M059J (cell line): ENCODE results near the gene ARHGAP18. TPM values are rescaled to one million over a fixed set of nuclear protein-coding genes. Genes with fewer than 3 reads are reported as not detected.

Experiments
- DNase-seq: peaks from one replicate; pipeline ENCODE4 v3.0.0-alpha.2; 2012; ENCODE audit warnings: low read depth
- total RNA-seq: library from RNA; depleted of rRNA; stranded (reverse); fragments of >200 nt; shearing (Covaris generic); gene quantifications from 2 replicates; pipeline ENCODE4 v1.2.3, GENCODE V29; 2014

Gene ARHGAP18
- total RNA-seq, 1 experiment from 2014 or later: 31.2 TPM

DNA sequence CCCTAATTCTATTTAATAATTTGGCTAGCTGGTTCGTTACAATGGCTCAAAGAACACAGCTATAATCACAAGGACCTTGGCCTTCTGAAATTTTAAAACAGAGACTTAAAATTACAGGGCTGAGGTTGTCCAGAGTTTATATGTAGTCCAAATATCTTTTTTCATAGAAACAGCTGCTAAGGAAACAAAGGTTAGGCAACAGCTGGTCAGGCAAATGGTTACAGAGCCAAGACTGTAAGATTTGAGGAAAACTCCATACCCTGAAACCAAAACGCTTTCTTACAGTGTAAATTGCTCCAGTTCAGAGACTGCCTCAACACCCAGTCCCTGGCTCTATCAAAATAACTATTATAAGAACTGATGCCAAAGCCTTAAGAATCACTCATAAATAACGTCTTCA lies 9.7 kb upstream of the ARHGAP18 start:
- DNase-seq: no peak

GRCh38 chr6:129717277-129717676 lies 7.3 kb upstream of the ARHGAP18 start:
- peak; percentile 63 for DNase-seq

- DNase-seq: no peak
Observed at GRCh38 chr6:129713806-129714333, 3.9 kb upstream of the ARHGAP18 start.

DNA sequence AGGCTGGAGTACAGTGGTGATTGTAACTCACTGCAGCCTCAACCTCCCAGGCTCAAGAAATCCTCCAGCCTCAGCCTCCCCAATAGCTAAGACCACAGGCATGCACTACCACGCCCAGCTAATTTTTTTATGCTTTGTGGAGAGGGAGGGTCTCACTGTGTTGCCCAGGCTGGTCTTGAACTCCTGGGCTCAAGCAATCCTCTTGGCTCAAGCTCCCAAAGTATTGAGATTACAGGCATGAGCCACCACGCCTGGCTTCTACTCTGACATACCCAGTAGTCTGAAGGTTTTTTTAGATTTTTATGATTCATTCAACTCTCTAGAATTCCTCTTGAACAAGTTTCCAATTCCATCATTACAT lies 1.3 kb upstream of the ARHGAP18 start:
- no peak for DNase-seq

DNA sequence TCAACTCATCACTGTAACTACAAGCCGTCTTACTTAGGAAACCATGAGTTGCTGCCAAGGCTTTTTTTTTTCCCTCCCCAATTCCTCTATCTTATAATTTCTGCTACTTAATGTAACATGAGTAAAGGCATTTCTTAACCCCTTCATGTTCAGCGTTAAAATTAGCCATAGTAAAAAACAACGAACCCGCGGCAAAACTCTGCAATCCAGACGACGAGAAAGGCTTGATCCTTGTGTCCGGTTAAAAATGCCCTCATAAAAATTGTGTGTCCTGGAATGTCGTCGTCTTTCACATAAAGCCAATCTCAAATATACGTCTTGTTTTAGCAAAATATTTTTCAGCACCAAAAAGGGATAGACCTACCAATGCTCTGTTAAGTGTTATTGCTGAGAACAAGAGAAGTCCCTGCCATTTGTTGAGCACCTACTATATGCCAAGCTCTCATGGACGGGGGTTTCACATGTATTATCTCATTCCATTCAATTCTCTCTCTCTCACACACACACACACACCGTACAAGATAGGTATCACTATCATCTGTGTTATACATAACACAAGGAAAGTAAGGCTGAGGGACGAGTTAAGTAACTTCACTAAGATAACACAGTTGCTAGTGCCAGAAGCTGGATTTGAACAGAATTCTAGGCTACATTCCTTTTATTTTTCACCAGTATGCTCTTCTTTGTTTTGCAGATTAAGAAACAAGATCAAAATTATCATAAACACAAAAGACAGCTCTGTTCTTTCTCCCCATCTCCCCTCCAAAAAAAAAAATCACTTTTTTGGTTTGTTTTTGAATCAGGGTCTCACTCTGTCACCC lies 683 bp upstream of the ARHGAP18 start:
- no peak for DNase-seq

GRCh38 chr6:129709196-129709768 lies 695 bp downstream of the ARHGAP18 start:
- DNase-seq: peak; percentile 73

DNA sequence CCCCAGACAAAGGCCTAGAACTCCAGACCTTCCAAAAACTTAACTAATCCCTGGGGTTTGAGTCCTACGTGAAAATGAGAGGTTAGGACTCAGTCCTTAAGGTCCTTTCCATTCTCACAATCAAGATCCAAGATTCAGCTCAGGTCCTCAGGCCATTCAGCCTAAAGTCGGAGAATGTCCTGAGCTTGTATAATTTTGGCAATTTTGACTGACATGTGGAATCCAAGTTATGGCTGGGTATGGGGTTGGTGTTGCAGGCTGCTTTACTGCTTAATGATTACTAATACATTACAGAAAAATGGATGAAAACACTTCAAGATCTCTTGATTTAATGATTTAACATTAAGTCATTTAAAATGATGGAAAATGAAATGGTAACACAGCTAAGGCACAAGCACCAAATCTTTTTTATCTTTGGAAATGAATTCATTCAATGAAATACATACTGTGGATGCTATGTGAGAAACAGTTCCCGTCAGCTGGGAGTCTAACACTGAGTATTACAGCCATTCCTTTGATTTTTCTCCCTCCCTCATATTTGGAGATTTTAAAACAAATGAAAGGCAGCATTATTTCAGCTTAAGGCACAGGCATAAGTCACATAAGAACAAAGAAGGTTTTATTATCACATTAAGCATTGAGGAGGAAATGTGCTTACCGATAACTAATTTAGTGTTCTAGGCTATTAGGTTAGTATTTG lies 1.3 kb downstream of the ARHGAP18 start:
- DNase-seq: no peak

- DNase-seq: no peak
Observed at GRCh38 chr6:129707882-129708495, 2.0 kb downstream of the ARHGAP18 start.

GRCh38 chr6:129707028-129707427 lies 2.9 kb downstream of the ARHGAP18 start:
- no peak for DNase-seq

DNA sequence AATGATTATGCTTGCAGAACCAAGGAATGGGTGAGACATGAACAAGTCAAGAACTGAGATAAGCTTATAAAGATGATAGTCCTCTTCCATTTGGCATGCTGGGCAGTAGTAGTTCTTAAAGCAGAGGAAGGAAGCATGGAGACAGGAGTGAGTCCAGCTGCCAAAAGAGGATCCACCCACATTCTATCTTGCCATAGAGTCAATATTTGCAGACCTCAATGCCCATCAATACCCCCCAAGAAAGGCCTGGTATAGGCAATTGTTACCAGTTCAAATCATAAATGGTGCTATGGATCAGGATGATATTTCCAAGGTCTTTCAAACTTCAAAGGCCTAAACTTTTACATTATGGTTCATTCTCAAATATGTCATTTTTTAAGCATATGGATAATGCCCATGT lies 4.8 kb downstream of the ARHGAP18 start:
- no peak for DNase-seq

DNA sequence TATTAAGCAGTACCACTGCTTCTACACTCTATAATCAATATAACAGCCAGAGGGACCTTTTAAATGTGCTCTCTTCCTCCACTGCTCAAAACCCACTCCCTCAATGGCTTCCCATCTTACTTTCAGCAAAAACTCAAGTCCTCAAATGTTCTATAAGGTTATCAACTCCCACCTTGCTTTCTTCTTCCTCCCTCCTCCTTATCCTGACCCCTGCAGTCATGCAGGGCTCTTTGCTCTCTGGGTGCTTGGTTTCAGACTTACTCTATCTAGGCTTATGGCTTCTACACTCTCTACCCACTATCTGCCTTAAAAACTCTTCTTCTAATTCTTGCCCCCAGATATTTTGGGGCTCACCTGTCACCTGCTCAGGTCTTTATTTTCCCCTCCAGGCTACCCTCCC lies 5.3 kb downstream of the ARHGAP18 start:
- no peak for DNase-seq

DNA sequence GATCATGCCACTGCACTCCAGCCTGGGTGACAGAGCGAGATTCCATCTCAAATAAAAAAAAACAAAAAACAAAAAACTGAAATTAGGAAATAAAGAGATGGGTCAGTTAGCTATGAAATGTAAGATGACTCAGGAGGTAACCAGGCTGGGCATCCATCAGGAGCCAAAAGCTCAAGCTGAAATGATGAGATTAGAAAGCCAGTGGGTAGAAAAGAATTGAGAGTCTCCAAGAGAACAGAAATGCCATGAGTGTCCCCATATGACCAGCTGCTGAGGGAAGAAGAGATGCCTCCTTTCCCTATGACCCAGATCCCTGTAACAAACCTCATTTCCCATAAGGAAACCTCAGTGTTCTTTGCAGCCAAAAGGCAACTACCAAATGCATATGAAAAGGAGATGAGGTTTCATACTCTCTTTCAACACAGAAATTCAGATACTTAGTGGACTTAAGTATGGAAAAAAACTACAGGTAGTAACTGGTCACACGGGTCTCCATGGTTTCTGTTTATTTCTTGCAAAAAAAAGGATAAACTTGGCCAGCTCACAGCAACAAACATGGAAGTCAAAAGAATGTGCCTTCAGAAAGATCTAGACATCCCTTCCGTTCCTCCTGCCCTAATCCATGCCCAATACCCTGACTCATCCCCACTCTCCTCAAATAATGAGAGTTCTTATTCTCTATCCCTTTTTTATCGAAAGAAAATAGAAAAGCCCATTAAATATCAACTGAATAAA lies 8.1 kb downstream of the ARHGAP18 start:
- DNase-seq: peak; percentile 78

DNA sequence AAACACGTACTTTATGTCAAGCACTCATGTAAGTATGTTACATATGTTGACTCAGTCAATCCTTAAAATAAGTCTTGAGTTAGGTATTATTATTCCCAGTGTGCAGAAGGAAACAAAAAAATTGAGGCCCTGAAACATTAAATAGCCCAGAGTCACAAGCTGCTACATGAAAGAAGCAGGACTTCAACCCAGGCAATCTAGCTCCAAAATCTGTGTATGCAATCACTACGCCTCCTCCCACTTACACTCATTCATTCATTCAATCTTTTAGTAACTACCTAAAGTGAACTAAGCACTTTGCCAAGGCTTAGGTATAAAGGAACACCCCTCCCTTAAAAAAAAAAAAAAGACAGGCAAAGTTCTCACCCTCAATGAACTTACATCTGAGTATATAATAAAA lies 9.3 kb downstream of the ARHGAP18 start:
- no peak for DNase-seq

DNA sequence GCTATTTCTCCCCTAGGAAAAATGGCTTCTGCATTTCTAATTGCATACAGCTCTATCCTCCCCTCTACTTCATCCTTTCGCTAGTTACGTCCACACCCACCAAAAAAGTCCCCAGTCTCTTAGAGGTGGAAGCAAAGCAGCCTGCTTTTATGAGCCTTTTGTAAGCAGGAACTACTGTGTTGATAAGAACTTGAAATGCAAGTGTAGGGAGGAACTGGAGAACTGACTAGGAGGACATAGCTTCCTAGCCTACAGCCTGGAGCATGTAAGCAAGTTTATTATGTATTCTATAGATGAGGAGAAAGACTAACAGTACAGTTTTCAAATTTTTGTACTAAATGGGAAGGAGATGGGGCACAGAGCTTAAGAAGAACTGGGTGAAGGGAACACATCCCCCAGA lies 10.3 kb downstream of the ARHGAP18 start:
- DNase-seq: no peak

GRCh38 chr6:129698430-129698829 lies 11.5 kb downstream of the ARHGAP18 start:
- DNase-seq: no peak

DNA sequence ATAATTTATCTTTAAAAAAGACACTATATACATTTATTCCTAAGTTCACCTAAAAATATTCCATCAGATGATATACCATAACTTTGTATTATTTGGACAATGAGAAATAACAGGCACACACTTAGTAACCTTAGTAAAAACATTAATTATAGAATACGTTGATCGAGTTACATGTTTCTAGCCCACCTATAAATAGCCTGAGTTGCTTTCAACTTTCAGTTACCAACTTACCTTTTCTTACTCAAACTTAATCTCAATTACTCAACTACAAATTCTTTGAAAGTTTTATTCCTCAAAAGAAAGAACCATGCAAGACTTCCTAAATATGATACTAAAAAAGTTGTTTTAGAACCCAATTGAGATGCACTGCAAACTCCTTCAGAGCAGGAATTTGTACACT lies 12.2 kb downstream of the ARHGAP18 start:
- no peak for DNase-seq

GRCh38 chr6:129696843-129697242 lies 13.1 kb downstream of the ARHGAP18 start:
- no peak for DNase-seq

GRCh38 chr6:129696028-129696418 lies 14.0 kb downstream of the ARHGAP18 start:
- no peak for DNase-seq

DNA sequence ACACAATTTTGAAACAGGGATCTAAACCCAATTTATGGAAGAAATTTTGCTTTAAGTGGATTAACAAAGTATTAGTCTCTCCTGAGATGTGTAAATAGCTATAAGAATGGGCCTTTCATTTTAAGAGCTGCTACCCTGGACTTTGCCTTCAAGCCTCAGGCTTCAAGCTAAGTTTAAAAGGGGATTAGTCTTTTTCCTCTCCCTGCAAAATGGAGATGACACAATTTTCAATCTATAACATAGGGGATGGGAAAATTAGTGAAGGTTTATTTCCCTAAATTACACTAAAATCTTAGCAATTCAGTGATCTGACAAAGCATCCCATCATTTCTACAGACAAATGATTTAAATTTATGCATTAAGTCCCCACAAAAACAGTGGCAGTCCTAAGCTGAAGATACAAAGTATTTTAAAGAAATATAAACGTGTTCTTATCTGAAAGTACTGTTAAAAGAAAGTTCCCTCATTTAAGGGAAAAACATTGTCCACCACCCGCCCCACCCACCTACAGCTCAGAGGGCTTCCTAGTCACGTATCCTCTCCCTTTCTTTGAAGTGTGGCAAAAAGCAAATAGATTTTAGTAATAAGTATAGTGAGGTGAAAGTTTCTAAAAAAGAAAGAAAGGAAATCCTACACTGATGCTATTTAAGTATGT lies 14.5 kb downstream of the ARHGAP18 start:
- DNase-seq: no peak

- DNase-seq: no peak
Observed at GRCh38 chr6:129694036-129694435, 15.9 kb downstream of the ARHGAP18 start.

DNA sequence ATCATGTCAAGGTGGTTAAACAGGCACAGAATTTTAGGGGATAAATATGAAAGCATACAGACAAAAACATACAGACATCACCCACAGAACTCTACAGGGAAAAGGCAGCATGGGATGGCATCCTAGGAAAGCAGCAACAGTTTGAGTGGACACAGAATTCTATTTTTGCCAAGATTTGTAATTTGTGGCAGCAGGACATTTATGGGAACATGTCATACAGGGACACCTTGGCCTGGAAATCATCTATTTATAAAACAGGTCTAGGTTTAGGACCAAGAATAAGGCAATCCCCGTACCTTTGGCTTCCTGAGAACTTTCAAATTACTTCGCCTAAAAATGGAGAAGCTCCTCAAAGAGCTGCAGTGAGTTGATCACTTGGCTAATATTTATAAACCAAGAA lies 17.5 kb downstream of the ARHGAP18 start:
- no peak for DNase-seq
